Stimulated activated CD4-positive, alpha-beta T cell treated with anti-CD3 and anti-CD28 coated beads, Interleukin-15, amount 100 ng/mL, for 24 hours (primary cell): ENCODE results near the gene NXF1.
A peak's percentile ranks its signal among the peaks of the same experiment; 100 is the strongest.
"Not testable (repeated sequence)": the region's sequence is repeated elsewhere in the genome, so short reads cannot be mapped to it uniquely, and the experiment has no call there.

Experiments
- DNase-seq: peaks from one replicate; pipeline ENCODE4 v3.0.0-alpha.2; 2020

Gene NXF1

DNA sequence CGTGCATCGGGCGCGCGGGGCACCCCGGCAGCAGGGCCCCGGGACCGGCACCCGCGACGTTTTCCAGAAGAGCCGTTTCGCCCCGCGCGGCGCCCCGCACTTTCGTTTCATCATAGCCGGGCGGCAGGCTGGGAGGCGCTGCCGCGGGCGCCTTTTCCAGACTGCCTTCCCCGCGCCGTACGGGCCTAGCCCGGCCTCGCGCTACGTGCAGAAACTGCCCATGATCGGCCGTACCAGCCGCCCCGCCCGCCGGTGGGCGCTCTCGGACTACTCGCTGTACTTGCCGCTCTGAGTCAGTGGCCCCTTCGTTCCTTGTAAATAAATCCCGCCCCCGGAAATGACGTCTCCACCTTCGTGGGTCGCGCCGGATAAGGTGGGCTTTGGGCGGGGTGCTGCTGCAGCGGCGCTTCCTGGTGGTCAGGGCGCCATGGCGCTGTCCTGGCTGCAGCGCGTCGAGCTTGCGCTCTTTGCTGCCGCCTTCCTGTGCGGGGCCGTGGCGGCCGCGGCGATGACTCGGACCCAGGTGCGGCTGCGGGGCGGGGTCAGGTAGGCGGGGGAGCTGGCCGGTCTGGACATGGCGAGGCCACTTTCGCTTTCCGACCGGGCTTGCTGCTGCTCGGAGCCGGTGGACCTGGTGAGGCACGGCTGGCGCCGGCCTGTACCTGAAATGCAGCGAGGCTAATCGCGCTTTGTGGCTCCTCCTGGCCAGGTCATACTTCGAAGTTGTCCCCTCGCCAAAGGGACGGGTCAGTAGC, 18.1 kb downstream of the NXF1 start, which contains the start of gene TMEM179B:
TMEM179B (plus strand) TSS at position 398 of the 755 bp plus-strand sequence; CDS start at position 428, 30 bp downstream.
- peak; percentile 99 for DNase-seq

DNA sequence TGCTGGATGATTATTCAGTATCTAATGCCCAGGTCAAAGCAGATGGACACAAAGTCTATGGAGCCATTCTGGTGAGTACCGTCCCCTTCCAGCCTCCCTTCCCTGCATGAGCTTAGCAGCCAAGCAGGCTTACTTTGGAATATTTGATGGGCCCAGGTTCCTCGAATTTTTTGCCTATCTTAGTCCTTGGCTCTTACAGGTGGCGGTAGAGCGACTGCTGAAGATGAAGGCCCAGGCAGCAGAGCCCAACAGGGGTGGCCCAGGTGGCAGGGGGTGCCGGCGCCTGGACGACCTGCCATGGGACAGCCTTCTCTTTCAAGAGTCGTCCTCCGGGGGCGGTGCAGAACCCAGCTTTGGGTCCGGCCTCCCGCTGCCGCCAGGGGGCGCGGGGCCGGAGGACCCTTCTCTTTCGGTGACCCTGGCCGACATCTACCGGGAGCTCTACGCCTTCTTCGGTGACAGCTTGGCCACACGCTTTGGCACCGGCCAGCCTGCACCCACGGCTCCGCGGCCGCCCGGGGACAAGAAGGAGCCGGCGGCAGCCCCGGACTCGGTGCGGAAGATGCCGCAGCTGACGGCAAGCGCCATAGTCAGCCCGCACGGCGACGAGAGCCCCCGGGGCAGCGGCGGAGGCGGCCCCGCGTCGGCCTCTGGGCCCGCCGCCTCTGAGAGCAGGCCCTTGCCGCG, 18.8 kb downstream of the NXF1 start:
- peak; percentile 90 for DNase-seq

DNA sequence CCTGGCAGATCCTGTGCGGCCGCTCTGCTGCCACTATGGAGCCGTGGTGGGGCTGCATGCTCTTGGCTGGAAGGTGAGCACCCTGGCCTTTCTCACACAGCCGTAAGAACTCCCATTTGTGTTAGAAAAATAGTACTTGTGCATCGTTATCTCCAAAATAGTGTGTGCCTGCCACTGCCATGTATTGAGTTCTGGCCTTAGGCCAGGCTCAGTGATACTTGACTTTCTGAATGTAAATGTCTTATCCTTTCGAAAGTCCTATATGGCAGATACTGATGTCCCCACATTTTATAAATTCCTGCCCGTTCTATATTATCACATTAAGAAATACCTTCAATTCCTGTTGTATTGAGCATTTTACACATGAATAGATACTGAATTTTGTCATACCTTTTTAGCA, 22.5 kb downstream of the NXF1 start:
- no peak for DNase-seq

DNA sequence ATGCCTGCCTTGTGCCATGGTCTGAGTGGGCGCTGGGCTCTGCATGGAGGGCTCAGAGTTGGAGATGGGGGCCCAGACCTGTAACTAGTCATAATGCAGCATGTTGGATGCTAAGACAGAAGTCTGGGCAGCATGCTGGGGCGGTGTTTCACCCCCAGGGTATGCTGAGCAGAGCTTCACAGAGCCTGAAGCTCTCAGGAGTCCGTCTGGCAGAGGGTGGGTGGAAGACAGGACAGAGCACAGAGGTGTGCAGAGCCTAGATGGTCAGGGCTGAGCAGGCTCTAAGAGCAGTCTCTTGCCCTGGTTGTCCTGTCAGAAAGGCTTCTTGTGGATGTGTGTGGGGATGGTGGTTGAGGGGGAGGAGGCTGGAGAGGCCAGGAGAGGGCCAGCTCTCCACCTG, 26.8 kb downstream of the NXF1 start:
- DNase-seq: no peak

DNA sequence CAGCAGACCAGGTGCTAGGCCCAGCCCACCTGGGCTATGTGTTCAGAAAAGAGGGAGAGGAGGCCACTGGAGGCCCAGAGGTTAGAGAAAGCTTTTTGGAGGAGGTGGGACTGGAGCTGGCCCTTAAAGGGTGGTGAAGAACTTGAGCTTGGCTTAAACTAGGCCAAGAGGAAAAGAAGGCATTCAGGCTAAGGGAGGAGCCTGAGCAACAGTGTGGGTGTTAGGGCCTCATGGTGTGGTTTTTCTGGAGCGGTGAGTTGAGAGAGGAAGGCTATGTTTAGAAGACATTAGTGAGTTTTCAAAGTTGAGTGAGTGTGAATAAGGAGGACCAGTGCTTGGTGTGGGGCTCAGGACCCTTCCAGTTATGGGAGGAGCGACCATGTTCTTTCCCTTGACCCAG, 27.9 kb downstream of the NXF1 start:
- no peak for DNase-seq

DNA sequence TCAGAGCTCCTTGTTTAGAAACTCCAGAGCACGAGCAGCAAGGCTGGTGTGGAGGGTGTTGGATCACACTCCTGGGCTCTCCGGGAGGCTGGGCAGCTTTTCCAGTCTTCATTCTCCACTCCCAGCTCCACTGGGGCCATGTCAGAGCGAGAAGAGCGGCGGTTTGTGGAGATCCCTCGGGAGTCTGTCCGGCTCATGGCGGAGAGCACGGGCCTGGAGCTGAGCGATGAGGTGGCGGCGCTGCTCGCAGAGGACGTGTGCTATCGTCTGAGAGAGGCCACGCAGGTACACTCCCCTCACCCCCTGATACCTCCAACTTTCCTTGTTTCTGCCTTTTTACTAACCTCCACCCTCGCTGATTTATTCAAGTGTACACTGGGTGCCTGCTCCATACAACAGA, 29.6 kb downstream of the NXF1 start:
- DNase-seq: no peak

DNA sequence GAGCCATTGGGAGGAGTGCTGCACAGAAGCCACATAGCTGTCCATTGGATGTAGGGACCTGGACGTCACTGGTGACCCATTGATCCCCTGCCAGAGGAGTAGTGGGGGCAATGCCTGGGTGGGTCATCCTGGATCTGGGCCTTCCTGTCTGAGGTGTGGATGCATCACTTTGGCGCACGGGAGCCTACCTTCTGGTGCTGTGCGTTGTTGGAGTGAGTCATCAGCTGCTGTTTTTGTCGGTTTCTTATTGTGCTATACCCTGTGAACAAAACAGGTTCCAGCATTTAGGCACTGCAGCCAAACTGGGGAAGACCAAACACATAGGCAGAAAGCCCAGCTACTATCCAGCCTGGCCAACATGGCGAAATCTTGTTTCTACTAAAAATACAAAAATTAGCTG, 30.8 kb downstream of the NXF1 start:
- no peak for DNase-seq

DNA sequence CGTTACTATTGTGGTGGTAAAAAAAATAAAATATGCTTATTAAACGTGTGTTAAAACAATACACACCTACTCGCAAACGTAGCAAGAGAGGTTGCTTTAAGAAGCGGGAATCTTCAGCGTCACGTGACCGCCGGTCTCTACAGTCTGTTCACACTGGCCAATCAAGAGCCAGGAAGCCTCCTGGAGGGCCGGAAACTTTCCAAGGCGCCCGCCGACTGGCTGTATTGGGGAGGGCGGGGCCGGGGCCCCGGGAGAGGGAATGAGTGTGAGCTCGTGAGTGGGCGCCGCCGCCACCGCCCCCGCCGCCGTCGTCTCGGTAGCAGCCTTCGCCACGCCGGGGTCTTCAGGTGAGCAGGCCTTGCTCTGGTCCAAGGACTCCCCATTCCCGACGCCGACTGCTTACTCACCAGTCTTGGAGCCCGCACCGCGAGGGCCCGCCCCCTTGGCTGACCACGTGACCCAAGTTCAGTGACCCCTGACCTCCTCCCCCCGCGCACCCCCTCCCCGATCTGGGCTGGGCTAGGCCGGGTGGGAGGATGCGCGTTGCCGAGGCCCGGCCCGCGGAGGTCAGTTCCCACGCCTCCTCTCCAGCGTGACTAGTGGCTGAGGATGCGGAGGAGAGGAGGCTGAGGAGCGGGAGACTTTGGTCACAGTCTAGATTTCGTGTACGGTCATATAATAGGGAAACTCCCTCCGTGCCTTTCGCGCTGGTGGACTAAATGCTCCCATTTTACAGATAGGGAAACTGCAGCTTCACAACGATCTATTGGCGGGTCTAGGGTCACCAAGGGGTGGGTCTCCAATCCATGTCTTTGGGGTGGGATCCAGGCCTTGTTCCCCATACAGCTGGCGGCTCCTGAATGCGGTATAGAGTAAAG, 33.9 kb downstream of the NXF1 start, which contains the start of gene TAF6L:
TAF6L (plus strand) TSS at position 253 of the 878 bp plus-strand sequence. CDS start 4,388 bp downstream, outside the sequence.
- peak; percentile 98 for DNase-seq

DNA sequence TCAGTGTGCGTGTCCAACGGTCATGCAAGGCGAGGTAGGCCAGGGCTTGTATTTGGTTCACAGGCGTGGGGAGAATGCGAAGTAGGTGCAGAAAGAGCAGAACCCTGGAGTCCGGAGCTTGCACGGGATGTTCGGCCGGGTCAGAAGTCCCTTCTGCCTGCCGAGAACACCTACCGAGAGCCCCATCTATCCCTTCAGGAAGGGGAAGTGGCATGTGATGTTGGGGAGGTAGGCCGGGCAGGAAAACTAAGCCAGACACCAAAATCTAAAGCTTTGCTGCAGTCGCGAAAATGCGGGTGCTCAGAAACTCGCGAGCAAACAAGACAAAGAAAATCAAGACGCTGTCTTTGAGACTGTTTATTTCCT, 34.5 kb downstream of the NXF1 start:
- DNase-seq: peak; percentile 38

DNA sequence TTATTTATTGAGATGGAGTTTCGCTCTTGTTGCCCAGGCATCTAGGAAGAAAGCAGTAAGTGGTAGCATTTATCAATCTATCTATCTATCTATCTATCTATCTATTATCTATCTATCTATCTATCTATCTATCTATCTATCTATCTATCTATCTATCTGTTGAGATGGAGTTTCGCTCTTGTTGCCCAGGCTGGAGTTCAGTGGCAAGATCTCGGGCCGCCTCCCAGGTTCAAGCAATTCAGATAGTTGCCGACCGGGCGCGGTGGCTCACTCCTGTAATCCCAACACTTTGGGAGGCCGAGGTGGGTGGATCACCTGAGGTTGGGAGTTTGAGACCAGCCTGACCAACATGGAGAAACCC, 44.4 kb downstream of the NXF1 start:
- peak; percentile 33 for DNase-seq

DNA sequence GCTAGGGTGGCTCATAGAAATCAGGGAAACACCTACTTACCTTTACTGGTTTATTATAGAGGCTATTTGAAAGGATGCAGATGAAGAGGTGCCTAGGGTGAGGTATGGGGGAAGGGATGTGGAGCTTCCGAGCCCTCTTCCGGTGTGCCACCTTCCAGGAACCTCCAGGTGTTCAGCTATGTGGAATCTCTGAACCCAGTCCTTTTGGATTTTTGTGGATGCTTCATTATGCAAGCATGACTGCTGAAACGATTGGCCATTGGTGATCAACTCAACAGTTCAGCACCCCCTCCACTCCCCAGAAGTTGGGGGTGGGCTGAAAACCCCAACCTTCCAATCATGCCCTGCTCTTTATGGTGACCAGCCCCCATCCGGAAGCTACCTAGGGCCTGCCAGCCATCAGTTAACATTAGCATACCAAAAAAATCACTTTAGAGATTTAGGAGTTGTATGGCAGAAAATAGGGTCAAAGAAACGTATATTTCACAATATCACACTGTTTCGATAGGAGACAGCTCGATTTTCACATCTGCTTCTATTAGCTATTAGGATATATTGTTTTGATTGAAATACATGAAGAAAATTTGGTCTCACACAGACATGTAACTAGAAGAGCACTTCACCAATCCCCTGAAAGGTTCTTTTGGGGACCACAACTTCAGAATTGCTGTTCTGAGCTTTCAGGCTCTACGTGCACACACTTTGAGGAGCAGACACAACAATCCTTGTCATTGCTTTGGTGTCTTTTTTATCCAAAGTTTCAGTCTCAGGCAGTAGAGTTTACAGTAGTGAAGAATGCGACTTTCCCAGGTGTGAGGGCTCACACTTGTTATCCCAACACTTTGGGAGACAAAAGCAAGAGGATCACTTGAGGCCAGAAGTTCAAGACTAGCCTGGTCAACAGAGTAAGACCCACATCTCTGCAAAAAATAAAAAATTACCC, 47.1 kb downstream of the NXF1 start:
- no peak for DNase-seq

DNA sequence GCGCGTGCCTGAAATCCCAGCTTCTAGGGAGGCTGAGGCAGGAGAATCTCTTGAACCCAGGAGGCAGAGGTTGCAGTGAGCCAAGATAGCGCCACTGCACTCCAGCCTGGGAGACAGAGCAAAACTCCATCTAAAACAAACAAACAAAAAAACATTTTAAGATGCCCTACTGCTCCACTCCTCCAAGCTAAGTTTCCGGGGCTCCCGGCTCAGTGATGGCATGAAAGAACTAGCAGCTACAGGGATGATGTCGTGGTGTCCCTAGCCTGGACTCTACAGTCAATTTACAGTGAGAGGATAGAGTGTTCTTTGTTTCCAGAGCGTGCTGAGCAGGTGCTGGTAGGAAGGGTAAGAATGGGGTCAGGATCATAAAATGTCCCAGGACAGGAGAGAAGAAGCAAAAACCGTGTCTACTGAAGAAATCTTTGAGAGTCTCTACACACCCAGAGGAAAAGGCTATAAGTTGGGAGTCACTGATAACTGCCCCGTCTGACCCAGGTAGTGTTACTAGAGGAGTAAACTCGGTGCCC, 50.1 kb downstream of the NXF1 start:
- DNase-seq: no peak

DNA sequence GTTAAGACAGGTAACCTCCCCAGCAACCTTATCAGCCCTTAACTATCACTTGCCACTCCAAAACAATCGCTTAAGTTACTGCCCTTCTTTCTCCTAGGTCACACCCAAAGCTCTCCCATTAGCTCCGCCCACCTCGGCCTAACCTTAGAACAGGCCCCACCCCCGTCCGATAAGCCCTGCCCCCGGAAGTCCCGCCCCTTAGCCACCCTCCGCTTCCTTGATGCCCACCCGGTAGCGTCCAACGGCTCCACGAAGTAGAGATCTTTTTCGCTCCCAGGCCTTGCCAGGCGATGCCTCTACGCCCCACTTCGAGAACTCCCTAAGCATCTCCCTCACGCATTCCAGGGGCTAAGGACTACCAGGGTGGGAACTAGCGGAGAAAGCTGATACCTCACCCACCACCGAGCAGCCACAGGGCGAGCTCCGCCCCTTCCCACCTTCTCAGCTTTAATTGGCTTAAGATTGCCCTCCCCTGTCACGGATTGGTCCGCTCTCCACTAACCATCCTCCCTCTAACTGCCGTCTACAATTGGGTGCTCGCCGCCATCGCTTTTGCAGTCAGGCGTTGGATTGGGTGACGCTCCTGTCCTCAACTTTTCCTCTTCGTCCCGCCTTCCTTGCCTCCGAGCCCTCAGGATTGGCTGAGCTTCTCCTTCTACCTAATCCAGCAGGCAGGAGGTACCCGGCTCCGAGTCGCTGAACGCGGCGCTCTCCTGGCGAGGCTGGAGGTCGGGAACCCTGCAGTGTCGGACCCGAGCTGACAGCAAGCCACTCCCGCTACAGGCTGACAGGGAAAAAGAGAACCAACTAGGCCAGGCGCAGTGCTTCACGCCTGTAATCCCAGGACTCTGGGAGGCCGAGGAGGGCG, 51.3 kb downstream of the NXF1 start, which contains the start of gene ZBTB3:
ZBTB3 (minus strand) TSS at position 425 of the 868 bp plus-strand sequence. CDS start 496 bp downstream, outside the sequence.
- DNase-seq: peak; percentile 97

DNA sequence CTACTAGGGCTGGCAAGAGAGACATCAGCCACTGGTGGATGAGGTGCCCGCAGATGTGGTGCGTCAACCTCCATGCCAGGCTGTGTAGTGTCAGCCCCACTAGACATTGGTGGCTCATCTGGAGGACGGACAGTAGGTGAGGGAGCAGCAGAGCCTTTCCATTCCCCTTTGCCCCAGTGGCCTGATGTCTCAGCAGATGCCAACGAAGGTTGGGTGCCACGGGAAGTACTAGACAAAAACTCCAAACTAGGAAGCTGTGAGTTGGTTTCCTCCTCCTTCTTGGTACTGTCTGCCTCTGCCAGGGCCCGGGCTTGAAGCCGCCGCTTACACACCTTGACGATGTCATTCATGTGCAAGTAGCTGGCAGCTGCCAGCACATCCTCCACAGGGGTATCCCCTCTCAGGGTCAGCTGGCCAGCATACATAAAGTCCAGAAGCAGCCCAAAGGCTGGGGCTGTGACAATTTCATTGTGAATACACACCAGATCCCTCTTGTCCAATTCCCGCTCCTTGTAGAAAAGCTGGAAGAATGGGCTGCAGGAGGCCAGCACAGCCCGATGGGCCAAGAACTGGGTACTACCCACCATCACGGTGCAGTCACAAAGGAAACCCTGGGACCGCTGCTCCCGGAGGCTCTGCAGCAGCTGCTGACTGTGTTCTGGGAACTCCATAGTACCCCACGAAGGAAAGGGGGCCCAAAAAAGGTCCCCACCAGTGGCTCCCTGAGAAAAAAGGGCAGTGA, 52.1 kb downstream of the NXF1 start:
- DNase-seq: no peak

DNA sequence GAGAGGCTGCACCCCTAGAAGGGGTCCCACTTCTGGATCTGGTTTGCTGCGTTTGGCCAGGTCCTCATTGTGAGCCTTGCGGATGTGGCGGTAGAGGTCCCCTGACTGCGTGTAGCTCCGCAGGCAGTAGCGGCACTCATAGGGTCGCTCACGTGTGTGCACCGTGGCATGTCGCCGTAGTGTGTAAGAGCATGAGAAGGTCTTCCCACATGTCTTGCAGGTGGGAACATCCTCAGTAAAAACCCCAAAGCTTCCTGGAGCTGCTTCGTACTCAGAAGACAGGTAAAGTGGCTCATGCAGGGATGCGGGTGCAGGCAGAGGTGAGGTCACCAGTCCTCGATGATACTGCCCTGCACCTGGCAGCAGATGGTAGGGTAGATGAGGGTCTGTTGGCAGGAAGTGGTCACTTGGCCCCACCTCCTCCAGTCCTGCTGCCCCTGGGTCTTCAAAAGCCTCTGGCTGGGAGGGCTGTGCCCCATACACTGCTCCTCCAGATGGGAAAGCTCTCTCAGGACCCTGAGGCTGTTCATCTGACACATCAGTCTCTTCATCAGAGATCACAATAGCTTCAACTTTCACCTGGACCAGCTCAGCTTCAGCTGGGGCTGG, 53.0 kb downstream of the NXF1 start:
- no peak for DNase-seq

DNA sequence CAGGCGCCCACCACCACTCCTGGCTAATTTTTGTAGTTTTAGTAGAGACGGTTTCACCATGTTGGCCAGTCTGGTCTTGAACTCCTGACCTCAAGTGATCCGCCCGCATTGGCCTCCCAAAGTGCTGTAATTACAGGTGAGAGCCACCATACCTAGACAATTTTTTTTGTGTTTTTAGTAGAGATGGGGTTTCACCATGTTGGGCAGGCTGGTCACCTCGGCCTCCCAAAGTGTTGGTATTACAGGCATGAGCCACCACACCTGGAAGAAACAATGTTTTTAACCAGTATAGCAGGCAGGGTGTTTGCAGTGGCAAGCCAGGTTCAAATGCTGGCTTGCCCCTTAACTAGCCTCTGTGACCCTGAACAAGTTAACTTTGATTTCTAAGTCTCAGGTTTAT, 55.3 kb downstream of the NXF1 start:
- DNase-seq: not testable (repeated sequence)

DNA sequence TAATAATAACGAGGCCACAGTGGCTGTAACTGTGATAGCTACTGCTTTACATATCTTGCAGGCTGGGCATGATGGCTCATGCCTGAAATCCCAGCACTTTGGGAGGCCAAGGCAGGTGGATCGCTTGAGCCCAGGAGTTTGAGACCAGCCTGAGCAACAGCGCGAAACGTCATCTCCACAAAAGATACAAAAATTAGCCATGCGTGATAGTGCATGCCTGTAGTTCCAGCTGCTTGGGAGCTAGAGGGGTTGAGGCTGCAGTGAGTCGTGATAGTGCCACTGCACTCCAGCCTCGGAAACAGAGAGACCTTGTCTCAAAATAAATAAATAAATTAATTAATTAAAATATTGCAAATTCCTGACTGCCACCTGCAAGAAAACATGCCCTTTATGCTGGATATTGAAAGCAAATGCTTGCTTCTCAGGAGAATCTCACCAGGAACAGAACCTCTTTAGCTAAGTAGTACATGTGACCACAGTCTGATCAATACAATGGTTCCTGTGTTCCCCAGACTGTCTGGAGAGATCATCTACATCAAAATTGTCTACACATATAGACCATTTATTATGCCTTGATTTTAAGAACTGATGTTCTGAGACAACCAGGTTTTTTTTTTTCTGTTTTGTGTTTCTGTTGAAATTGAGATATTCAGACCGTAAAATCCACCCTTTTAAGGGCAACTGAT, 57.6 kb downstream of the NXF1 start:
- DNase-seq: no peak
